MM.1S (cell line): Measurements from ENCODE around the gene FRMD3.

Experiments
- CTCF ChIP-seq: fragments of 300-600 bp; sonication (generic); IDR thresholded peaks from 2 replicates; pipeline ENCODE4 v1.5.1; 2016; ENCODE audit warnings: antibody characterized with exemption, low read length, mixed read lengths
- EZH2phosphoT487 ChIP-seq: fragments of 300-600 bp; sonication (generic); IDR thresholded peaks from 2 replicates; pipeline ENCODE4 v1.6.1; 2018; ENCODE audit warnings: antibody characterized with exemption, low read length

DNA sequence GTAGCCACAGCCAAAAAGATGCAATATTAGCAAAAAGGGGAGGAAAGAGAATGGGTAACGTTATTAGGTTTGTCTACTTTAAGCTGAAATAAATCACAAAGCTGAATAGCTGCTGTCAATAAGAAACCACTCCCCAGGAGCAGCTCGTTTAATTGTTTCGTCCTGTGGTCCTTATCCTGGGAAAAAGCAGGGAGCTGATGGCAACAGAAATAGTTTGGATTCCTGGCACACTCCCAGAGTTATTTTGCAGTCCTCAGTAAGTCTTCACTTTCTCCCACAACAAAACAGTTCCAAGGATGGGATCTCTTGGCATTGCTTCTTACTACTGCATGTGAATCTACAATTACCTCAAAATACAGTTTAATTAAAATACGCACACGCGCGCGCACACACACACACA, 28.8 kb downstream of the FRMD3 start:
- TF ChIP-seq CTCF (no peak), EZH2phosphoT487 (no peak)
